ENCODE results near the gene KRTAP12-2.

The KRTAP12-2 gene

DNA sequence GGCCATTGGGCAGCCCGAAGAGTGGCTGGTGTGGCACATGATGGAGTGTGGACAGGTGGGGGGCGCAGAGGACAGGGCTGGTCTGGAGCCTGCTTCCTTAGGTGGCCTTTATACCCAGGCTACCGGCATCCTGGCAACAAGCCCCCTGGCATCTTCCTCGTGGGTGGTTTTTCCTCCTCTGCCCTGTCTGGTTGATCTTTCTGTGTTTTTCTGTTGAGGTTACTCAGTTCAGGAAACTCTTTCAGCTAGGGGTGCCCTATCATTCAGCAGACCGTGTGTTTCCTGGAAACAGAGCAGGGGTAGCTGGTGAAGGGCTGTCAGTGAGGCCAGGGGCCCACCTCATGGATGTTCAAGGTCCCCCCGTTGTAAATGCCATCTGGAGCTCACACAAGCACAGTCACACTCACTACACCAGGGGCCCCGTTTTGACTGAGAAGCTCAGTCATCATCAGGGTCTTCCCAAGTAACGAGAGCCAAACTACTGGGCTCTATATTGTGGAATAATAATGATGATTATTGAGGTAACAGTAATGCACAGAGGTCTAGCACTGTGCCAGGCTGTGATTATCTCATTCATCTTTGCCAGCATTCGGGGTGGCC is 12.1 kb downstream of the KRTAP12-2 start, which contains the start of gene KRTAP12-4:
Gene KRTAP12-4 (minus strand): TSS at position 84 of the 600 bp plus-strand sequence. CDS start 45 bp downstream, at position 39.
- no peak within 1 kb of the TSS for H3K23ac ChIP-seq (ENCODE audit: low read length in 2 of 2)
- H3K9me3 ChIP-seq (ENCODE audit: control insufficient read depth, low read length), result peaks cover 11% of the 10 kb centered on the region
- H2BK120ac ChIP-seq (ENCODE audit: low read depth, low read length), result no peak within 1 kb of the TSS
- H4K8ac ChIP-seq (ENCODE audit: low read length), result no peak within 1 kb of the TSS
- H2BK5ac ChIP-seq (ENCODE audit: low read depth, low read length, poor library complexity, severe bottlenecking), result no peak within 1 kb of the TSS
- no peaks in the 10 kb centered on the region for H3K79me1 ChIP-seq (replicated peaks; ENCODE audit: low read length, poor library complexity, severe bottlenecking)
- WGBS, result 68% methylated on average over 9 of the region's 9 CpGs
- H3K4me1 ChIP-seq (ENCODE audit: control insufficient read depth, insufficient read depth, low read depth, low read length), result peaks cover 2% of the 10 kb centered on the region
- no peak within 1 kb of the TSS for H2BK15ac ChIP-seq (ENCODE audit: low read depth, poor library complexity, severe bottlenecking)
- H3K4me3 ChIP-seq (ENCODE audit: insufficient read depth in 1 of 2, low read depth in 1 of 2, low read length in 2 of 2), result no peak within 1 kb of the TSS
- no peak for DNase-seq
- H3K14ac ChIP-seq (ENCODE audit: low read length in 2 of 2), result no peak within 1 kb of the TSS
- no peak within 1 kb of the TSS for H3K9ac ChIP-seq (ENCODE audit: low read length)
- no peak within 1 kb of the TSS for H2BK12ac ChIP-seq (ENCODE audit: low read length in 2 of 2)
- no peak within 1 kb of the TSS for H3K4me2 ChIP-seq (ENCODE audit: low read length, poor library complexity, severe bottlenecking)
- no peak within 1 kb of the TSS for H3K4ac ChIP-seq (ENCODE audit: low read depth in 1 of 2, low read length in 2 of 2)
- H3K36me3 ChIP-seq (ENCODE audit: control insufficient read depth in 1 of 2, insufficient read depth in 2 of 2, low read depth in 1 of 2, low read length in 2 of 2), result no peaks in the 10 kb centered on the region
- H3K27me3 ChIP-seq (ENCODE audit: control insufficient read depth in 1 of 2, insufficient read depth in 1 of 2, low read length in 2 of 2), result no peaks in the 10 kb centered on the region
- no peak within 1 kb of the TSS for H3K18ac ChIP-seq (ENCODE audit: low read depth in 1 of 2, low read length in 2 of 2)
- no peak within 1 kb of the TSS for H4K91ac ChIP-seq (ENCODE audit: low read length)
- no peak within 1 kb of the TSS for H2AFZ ChIP-seq (ENCODE audit: low read depth, low read length)
- H2AK5ac ChIP-seq (ENCODE audit: low read length, severe bottlenecking), result no peak within 1 kb of the TSS
- no peak within 1 kb of the TSS for H3K27ac ChIP-seq (ENCODE audit: low read length, poor library complexity, severe bottlenecking)

DNA sequence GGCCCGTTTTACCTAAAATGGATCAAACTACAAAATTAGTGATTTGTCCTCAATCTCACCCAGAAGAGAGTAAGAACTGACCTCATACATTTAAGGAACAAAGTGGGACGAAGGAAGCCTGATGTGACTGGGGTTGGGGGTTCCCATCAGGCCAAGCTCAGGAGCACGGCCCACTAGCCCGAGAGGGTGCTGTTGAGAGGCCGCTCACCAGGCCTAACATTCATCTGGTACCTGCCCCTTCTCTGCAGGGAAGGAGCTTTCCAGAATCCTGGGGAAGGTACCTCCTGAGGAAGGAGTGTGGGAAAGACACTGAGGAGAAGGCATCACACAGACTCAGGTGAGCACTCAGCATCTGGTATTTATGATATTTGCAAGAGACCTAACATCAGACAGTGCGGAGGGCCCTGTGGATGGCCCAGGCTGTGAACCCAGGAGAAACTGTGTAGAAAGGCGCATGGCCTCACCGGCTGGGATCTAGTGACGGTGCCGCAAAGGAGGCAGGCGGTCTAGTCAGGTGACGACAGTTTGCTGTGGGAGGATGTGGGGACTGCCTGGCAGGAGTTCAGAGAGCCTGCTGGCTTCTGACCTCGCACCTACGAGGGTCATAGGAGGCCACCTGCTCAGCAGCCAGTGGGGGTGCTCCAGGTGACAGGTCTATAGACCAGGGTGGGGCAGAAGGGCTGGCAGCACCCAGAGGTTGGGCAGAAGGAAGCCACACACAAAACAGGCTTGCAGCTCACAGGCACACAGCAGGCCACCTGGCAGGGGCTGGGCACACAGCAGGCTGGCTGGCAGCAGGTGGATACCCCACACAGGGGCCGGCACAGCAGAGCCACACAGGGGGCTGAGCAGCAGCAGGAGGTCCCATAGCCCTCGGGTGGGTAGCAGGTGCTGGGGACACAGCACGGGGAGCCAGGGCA is 12.8 kb downstream of the KRTAP12-2 start:
- no peak overlapping the region for H3K14ac ChIP-seq (ENCODE audit: low read length in 2 of 2)
- H2AK5ac ChIP-seq (ENCODE audit: low read length, severe bottlenecking), result no peak overlapping the region
- H3K4me1 ChIP-seq (ENCODE audit: control insufficient read depth, insufficient read depth, low read depth, low read length), result peaks cover 2% of the 10 kb centered on the region
- no peaks in the 10 kb centered on the region for H3K36me3 ChIP-seq (ENCODE audit: control insufficient read depth in 1 of 2, insufficient read depth in 2 of 2, low read depth in 1 of 2, low read length in 2 of 2)
- H3K27ac ChIP-seq (ENCODE audit: low read length, poor library complexity, severe bottlenecking), result no peak overlapping the region
- H2BK12ac ChIP-seq (ENCODE audit: low read length in 2 of 2), result no peak overlapping the region
- H4K91ac ChIP-seq (ENCODE audit: low read length), result no peak overlapping the region
- no peak overlapping the region for H2BK5ac ChIP-seq (ENCODE audit: low read depth, low read length, poor library complexity, severe bottlenecking)
- no peak overlapping the region for H3K18ac ChIP-seq (ENCODE audit: low read depth in 1 of 2, low read length in 2 of 2)
- H2BK120ac ChIP-seq (ENCODE audit: low read depth, low read length), result no peak overlapping the region
- no peak overlapping the region for H3K4me2 ChIP-seq (ENCODE audit: low read length, poor library complexity, severe bottlenecking)
- H3K79me1 ChIP-seq (replicated peaks; ENCODE audit: low read length, poor library complexity, severe bottlenecking), result no peaks in the 10 kb centered on the region
- no peak overlapping the region for H2BK15ac ChIP-seq (ENCODE audit: low read depth, poor library complexity, severe bottlenecking)
- DNase-seq, result no peak
- no peak overlapping the region for H3K23ac ChIP-seq (ENCODE audit: low read length in 2 of 2)
- no peak overlapping the region for H2AFZ ChIP-seq (ENCODE audit: low read depth, low read length)
- H3K4ac ChIP-seq (ENCODE audit: low read depth in 1 of 2, low read length in 2 of 2), result no peak overlapping the region
- H3K4me3 ChIP-seq (ENCODE audit: insufficient read depth in 1 of 2, low read depth in 1 of 2, low read length in 2 of 2), result no peak overlapping the region
- 86% methylated on average over 17 of the region's 17 CpGs for WGBS
- no peak overlapping the region for H3K9ac ChIP-seq (ENCODE audit: low read length)
- no peak overlapping the region for H4K8ac ChIP-seq (ENCODE audit: low read length)
- peaks cover 11% of the 10 kb centered on the region for H3K9me3 ChIP-seq (ENCODE audit: control insufficient read depth, low read length)
- no peaks in the 10 kb centered on the region for H3K27me3 ChIP-seq (ENCODE audit: control insufficient read depth in 1 of 2, insufficient read depth in 1 of 2, low read length in 2 of 2)

DNA sequence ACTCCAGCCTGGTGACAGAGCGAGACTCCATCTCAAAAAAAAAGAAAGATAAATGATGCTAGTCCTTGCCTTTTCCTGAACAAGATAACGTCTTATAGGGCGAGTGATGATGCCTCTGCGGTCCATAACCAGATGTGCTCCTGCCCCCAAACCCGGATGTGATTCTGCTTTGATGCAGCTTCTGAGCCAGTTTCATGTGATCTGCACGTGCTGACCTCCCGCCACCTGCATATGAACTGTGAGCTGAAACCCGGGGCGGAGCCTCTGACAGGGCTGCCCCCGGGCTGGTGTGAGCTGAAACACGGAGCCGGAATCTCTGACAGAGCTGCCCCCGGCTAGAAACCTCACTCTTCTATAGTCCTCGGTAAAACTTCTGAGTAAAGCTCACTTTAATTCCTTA is 13.6 kb downstream of the KRTAP12-2 start:
- DNase-seq, result no peak
- Histone ChIP-seq H3K4me3 (ENCODE audit: insufficient read depth in 1 of 2, low read depth in 1 of 2, low read length in 2 of 2) (no peak overlapping the region), H3K23ac (ENCODE audit: low read length in 2 of 2) (no peak overlapping the region), H4K91ac (ENCODE audit: low read length) (no peak overlapping the region), H3K18ac (ENCODE audit: low read depth in 1 of 2, low read length in 2 of 2) (no peak overlapping the region), H3K14ac (ENCODE audit: low read length in 2 of 2) (no peak overlapping the region), H3K79me1 (replicated peaks; ENCODE audit: low read length, poor library complexity, severe bottlenecking) (no peaks in the 10 kb centered on the region), H4K8ac (ENCODE audit: low read length) (no peak overlapping the region), H2BK5ac (ENCODE audit: low read depth, low read length, poor library complexity, severe bottlenecking) (no peak overlapping the region), H3K9me3 (ENCODE audit: control insufficient read depth, low read length) (peaks cover 11% of the 10 kb centered on the region), H2BK120ac (ENCODE audit: low read depth, low read length) (no peak overlapping the region), H3K9ac (ENCODE audit: low read length) (no peak overlapping the region), H3K27ac (ENCODE audit: low read length, poor library complexity, severe bottlenecking) (no peak overlapping the region), H2AFZ (ENCODE audit: low read depth, low read length) (no peak overlapping the region), H2BK12ac (ENCODE audit: low read length in 2 of 2) (no peak overlapping the region), H3K27me3 (ENCODE audit: control insufficient read depth in 1 of 2, insufficient read depth in 1 of 2, low read length in 2 of 2) (peaks cover 0 to under 1% of the 10 kb centered on the region in 2 experiments), H3K4me2 (ENCODE audit: low read length, poor library complexity, severe bottlenecking) (no peak overlapping the region), H3K4ac (ENCODE audit: low read depth in 1 of 2, low read length in 2 of 2) (no peak overlapping the region), H3K4me1 (ENCODE audit: control insufficient read depth, insufficient read depth, low read depth, low read length) (peaks cover 2% of the 10 kb centered on the region), H3K36me3 (ENCODE audit: control insufficient read depth in 1 of 2, insufficient read depth in 2 of 2, low read depth in 1 of 2, low read length in 2 of 2) (no peaks in the 10 kb centered on the region), H2AK5ac (ENCODE audit: low read length, severe bottlenecking) (no peak overlapping the region), H2BK15ac (ENCODE audit: low read depth, poor library complexity, severe bottlenecking) (no peak overlapping the region)
- 81% methylated on average over 11 of the region's 14 CpGs for WGBS

DNA sequence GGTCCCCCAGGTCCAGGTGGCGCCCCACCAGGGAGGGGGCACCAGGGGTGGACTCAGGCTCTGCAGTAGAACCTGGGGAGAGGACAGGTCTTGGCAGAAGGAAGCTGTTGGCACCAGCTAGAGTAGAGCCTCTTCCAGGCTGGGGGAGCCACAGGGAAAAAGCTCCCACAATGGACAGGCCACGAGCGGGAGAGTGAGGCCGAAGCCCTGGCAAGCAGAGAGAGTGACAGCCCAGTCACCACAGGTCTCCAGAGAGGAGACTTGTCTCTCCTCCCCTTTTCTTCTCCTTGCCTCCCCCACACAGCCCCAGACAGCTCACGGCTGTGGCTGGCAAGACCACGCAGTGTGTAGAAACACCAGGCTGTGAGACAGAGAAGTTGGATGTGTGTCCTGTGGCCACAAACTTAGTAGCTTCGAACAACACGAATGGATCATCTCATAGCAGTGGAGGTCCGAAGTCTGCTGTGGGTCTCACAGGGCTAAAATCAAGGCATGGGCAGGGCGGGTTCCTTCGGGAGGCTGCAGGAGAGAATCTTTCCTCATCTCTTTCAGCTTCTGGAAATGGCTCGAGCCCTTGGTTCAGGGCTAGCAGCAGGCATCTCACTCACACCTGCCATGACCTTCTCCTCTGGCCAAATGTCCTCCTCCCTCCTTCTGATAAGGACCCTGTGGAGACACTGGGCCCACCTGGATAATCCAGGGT is 15.6 kb downstream of the KRTAP12-2 start:
- no peak overlapping the region for H4K91ac ChIP-seq (ENCODE audit: low read length)
- no peaks in the 10 kb centered on the region for H3K36me3 ChIP-seq (ENCODE audit: control insufficient read depth in 1 of 2, insufficient read depth in 2 of 2, low read depth in 1 of 2, low read length in 2 of 2)
- H3K4ac ChIP-seq (ENCODE audit: low read depth in 1 of 2, low read length in 2 of 2), result no peak overlapping the region
- no peak overlapping the region for H2BK12ac ChIP-seq (ENCODE audit: low read length in 2 of 2)
- no peak overlapping the region for H3K18ac ChIP-seq (ENCODE audit: low read depth in 1 of 2, low read length in 2 of 2)
- WGBS, result 77% methylated on average over 9 of the region's 12 CpGs
- no peak overlapping the region for H3K23ac ChIP-seq (ENCODE audit: low read length in 2 of 2)
- no peaks in the 10 kb centered on the region for H3K79me1 ChIP-seq (replicated peaks; ENCODE audit: low read length, poor library complexity, severe bottlenecking)
- H2AK5ac ChIP-seq (ENCODE audit: low read length, severe bottlenecking), result no peak overlapping the region
- H2AFZ ChIP-seq (ENCODE audit: low read depth, low read length), result no peak overlapping the region
- no peak overlapping the region for H2BK120ac ChIP-seq (ENCODE audit: low read depth, low read length)
- H3K9ac ChIP-seq (ENCODE audit: low read length), result no peak overlapping the region
- no peak overlapping the region for H4K8ac ChIP-seq (ENCODE audit: low read length)
- no peak overlapping the region for H2BK15ac ChIP-seq (ENCODE audit: low read depth, poor library complexity, severe bottlenecking)
- no peak overlapping the region for H3K4me2 ChIP-seq (ENCODE audit: low read length, poor library complexity, severe bottlenecking)
- peaks cover 2% of the 10 kb centered on the region for H3K4me1 ChIP-seq (ENCODE audit: control insufficient read depth, insufficient read depth, low read depth, low read length)
- no peak overlapping the region for H3K27ac ChIP-seq (ENCODE audit: low read length, poor library complexity, severe bottlenecking)
- peaks cover 3% of the 10 kb centered on the region for H3K9me3 ChIP-seq (ENCODE audit: control insufficient read depth, low read length)
- no peak for DNase-seq
- peaks cover 3 to 10% of the 10 kb centered on the region in 2 experiments for H3K27me3 ChIP-seq (ENCODE audit: control insufficient read depth in 1 of 2, insufficient read depth in 1 of 2, low read length in 2 of 2)
- no peak overlapping the region for H3K4me3 ChIP-seq (ENCODE audit: insufficient read depth in 1 of 2, low read depth in 1 of 2, low read length in 2 of 2)
- no peak overlapping the region for H2BK5ac ChIP-seq (ENCODE audit: low read depth, low read length, poor library complexity, severe bottlenecking)
- no peak overlapping the region for H3K14ac ChIP-seq (ENCODE audit: low read length in 2 of 2)
